GM13977 (cell line): ENCODE data around the gene HEPACAM.

Source experiments
- DNase-seq: peaks from one replicate; pipeline ENCODE4 v3.0.0; 2012; ENCODE audit warnings: low spot score
- in situ Hi-C: fragments of 300-500 bp; cut with MboI; formaldehyde crosslinking; loops from one replicate; pipeline ENCODE4 v1.12.0; 2022; ENCODE audit warnings: low sequenced_read_pairs, low pct_unique_long_range_greater_than_20kb, mixed read lengths, inconsistent platforms; ENCODE audit not compliant: unreplicated experiment
- TF ChIP-seq, protein P1 (sequence below): IDR thresholded peaks from 2 replicates; pipeline ENCODE4 v1.5.1; 2012; ENCODE audit warnings: mild to moderate bottlenecking, control low read depth; ENCODE audit not compliant: insufficient read depth; ENCODE audit errors: extremely low read depth, missing control alignments

Gene HEPACAM, protein sequence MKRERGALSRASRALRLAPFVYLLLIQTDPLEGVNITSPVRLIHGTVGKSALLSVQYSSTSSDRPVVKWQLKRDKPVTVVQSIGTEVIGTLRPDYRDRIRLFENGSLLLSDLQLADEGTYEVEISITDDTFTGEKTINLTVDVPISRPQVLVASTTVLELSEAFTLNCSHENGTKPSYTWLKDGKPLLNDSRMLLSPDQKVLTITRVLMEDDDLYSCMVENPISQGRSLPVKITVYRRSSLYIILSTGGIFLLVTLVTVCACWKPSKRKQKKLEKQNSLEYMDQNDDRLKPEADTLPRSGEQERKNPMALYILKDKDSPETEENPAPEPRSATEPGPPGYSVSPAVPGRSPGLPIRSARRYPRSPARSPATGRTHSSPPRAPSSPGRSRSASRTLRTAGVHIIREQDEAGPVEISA

DNA sequence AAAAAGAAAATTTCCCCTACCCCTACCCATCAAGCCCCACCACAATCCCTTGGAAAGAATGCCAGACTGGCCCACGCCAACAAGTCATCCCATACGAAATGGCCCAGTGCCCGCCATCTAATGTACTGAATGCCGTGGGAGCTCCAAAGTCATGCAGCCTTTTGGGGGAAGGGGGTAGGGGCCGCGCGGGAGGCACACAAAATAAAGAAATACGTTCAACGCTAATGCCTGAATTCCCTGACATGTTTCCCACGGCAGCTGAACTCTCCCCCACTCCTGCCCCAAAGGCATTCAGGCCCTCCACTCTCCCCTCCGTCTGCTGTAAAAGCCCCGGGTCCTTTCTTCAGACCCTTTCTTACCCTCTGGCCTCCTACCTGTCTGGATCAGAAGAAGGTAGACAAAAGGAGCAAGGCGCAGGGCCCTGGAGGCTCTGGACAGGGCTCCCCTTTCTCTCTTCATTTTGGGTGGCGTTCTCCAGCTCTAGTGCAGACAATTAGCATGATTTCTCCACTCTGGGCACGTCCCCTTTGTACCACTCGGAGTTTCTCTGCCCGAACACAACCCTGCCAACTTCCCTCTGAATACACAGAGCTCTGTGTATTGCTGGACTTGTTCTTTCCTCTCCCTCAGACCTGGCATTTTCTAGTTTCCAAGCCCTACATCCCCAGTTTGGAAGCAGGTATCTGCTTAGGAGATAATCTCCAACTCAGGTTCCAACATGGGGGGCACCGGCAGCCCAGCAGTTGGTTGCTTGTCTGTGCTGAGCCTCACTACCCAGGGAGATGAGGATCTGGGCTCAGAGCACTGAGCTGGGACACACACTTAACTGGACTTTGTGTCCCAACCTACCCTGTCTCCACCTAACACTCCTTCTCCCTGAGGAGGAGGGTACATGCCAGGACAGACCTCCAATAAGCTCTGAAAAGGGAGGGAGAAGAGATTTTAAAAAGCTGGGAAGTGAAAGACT, at the start of gene HEPACAM:
Gene HEPACAM, minus strand, starts transcription at position 500 of the 967 bp plus-strand sequence. Its CDS starts 41 bp downstream, at position 459.
- DNase-seq: no peak
- TF ChIP-seq, protein P1, sequence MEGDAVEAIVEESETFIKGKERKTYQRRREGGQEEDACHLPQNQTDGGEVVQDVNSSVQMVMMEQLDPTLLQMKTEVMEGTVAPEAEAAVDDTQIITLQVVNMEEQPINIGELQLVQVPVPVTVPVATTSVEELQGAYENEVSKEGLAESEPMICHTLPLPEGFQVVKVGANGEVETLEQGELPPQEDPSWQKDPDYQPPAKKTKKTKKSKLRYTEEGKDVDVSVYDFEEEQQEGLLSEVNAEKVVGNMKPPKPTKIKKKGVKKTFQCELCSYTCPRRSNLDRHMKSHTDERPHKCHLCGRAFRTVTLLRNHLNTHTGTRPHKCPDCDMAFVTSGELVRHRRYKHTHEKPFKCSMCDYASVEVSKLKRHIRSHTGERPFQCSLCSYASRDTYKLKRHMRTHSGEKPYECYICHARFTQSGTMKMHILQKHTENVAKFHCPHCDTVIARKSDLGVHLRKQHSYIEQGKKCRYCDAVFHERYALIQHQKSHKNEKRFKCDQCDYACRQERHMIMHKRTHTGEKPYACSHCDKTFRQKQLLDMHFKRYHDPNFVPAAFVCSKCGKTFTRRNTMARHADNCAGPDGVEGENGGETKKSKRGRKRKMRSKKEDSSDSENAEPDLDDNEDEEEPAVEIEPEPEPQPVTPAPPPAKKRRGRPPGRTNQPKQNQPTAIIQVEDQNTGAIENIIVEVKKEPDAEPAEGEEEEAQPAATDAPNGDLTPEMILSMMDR: no peak
- in situ Hi-C loops: no loop called here

DNA sequence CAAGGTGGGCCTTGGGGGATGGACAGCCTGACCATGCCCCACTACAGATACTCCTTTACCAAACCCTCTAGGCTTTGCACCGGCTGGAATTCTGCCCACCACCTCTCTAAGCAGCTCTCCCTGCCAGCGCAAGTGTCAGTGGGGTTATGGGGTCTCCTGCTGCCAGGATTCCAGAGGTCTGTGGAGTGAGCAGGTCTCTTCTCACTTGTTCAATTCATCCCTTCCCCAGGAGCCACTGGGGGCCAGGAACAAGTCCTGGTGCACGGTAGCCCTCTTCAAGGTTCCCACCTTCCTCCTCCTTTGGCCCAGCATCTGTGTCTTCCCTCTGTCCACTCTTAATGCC, 48.6 kb upstream of the HEPACAM start:
- TF ChIP-seq, protein P1: no peak
- in situ Hi-C loops: no loop called here
- DNase-seq: no peak

DNA sequence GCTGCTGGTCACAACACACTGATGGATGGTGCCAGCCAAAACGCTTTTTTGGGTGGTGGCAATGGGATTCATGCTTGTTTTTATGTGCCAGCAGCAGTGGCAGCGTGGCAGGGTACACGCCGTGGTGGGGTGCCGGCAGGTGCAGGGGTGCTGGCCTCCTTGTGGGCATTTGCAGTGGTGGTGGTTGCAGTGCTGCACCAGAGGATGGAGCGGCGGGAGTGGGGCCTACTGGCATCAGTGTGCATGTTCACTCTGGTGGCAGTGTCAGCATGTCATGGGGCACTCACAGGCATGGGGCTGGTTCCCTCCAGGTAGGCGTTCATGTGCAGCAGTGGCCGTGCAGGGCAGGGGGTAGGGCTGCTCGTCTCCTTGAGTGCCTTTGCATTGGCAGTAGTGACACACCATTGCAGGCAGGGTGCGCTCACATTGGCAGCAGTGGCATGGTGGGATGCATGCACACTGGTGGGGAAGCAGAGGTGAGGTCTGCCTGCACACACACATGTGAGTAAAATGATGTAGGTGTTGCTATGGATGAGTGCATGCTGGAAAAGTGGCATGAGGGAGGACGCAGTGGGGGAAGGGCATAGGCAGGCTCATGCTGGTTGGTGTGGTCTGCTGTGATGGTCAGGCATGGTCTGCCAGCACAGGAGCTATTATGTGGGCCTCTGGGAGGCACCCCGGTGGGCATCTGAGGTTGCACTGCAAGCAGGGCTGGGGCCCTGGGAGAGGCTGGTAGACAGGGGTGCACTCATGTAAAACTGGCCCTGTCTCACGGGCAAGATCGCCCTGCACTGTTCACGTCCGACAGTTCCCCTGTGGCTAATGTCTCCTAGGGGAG, 48.0 kb upstream of the HEPACAM start:
- in situ Hi-C loops: no loop called here
- DNase-seq: no peak
- TF ChIP-seq, protein P1: no peak

DNA sequence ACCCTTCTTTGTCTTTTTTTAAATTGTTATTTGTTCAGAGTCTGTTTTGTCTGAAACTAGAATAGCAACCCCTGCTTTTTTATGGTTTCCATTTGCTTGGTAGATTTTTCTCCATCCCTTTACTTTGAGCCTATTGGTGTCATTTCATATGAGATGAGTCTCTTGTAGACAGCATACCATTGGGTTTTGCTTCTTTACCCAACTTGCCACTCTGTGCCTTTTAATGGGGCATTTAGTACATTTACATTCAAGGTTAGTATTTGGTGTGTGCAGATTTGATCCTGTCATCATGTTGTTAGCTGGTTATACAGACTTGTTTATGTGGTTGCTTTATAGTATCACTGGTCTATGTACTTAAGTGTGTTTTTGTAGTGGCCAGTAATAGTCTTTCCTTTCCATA, 46.2 kb upstream of the HEPACAM start:
- TF ChIP-seq, protein P1: no peak
- in situ Hi-C loops: no loop called here
- no peak for DNase-seq

DNA sequence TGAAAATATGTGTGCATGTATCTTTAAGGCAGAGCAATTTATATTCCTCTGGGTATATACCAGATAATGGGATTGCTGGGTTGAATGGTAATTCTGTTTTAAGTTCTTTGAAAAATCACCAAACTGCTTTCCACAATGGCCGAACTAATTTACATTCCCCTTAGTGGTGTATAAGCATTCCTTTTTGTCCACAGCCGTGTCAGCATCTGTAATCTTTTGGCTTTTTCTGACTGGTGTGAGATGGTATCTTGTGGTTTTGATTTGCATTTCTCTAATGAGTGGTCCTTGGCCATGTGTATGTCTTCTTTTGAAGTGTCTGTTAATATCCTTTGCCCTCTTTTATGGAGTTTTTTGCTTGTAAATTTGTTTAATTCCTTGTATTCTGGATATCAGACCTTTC, 42.5 kb upstream of the HEPACAM start:
- in situ Hi-C loops: no loop called here
- DNase-seq: no peak
- TF ChIP-seq, protein P1: no peak

DNA sequence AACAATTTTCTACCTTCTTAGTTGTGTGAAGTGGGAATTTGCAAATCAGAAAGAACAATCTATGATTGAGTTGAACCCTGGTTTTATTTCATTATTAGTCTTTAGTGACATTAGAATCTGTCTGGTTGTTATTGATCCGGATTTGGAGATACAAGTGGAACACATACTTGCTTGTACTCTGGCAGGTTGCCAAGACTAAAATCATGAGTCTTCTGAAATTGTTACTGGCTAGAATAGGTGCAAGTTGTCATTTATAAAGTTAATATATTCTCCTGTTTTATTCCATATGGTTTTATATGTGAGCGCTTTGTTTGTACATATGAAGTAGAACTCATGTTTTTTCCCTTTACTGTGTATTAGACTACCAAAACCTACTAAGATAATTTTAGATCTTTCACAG, 41.2 kb upstream of the HEPACAM start:
- TF ChIP-seq, protein P1: no peak
- DNase-seq: no peak
- in situ Hi-C loops: no loop called here
